Measurements from ENCODE around the gene AVP.

DNA sequence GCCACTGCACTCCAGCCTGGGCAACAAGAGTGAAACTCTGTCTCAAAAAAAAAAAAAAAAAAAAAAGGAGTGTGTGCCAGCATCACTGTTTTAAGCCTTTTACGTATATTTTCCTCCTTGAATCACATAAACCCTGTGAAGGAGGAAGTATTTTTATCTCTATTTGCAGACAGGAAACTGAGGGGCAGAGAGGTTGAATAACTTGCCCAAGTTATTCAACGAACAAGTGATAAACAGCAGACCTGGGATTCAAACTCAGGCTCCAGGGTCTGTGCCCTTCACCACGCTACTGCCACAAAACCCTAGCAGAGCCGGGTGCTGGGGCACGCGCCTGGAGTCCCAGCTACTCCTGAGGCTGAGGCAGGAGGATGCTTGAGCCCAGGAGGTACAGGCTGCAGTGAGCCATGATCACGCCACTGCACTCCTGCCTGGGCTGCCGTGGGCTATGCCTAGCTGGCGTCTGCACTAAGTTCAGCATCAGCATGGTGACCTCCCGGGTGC, 9.4 kb upstream of the AVP start:
- TF ChIP-seq KDM1A (CRISPR knock-in tag; IDR thresholded peaks at IDR 0.05) (no peak), ZSCAN31 (CRISPR knock-in tag; IDR thresholded peaks at IDR 0.05; ENCODE audit: low read depth) (no peak), SUZ12 (IDR thresholded peaks at IDR 0.05; ENCODE audit: low read depth, low read length) (no peak), POLR2A (IDR thresholded peaks at IDR 0.05; ENCODE audit: insufficient read depth in 1 of 2, low read depth in 2 of 2, low read length in 2 of 2) (no peak), ZNF775 (CRISPR knock-in tag; IDR thresholded peaks at IDR 0.05; ENCODE audit: borderline replicate concordance) (no peak)
- TF ChIP-seq, protein P1, sequence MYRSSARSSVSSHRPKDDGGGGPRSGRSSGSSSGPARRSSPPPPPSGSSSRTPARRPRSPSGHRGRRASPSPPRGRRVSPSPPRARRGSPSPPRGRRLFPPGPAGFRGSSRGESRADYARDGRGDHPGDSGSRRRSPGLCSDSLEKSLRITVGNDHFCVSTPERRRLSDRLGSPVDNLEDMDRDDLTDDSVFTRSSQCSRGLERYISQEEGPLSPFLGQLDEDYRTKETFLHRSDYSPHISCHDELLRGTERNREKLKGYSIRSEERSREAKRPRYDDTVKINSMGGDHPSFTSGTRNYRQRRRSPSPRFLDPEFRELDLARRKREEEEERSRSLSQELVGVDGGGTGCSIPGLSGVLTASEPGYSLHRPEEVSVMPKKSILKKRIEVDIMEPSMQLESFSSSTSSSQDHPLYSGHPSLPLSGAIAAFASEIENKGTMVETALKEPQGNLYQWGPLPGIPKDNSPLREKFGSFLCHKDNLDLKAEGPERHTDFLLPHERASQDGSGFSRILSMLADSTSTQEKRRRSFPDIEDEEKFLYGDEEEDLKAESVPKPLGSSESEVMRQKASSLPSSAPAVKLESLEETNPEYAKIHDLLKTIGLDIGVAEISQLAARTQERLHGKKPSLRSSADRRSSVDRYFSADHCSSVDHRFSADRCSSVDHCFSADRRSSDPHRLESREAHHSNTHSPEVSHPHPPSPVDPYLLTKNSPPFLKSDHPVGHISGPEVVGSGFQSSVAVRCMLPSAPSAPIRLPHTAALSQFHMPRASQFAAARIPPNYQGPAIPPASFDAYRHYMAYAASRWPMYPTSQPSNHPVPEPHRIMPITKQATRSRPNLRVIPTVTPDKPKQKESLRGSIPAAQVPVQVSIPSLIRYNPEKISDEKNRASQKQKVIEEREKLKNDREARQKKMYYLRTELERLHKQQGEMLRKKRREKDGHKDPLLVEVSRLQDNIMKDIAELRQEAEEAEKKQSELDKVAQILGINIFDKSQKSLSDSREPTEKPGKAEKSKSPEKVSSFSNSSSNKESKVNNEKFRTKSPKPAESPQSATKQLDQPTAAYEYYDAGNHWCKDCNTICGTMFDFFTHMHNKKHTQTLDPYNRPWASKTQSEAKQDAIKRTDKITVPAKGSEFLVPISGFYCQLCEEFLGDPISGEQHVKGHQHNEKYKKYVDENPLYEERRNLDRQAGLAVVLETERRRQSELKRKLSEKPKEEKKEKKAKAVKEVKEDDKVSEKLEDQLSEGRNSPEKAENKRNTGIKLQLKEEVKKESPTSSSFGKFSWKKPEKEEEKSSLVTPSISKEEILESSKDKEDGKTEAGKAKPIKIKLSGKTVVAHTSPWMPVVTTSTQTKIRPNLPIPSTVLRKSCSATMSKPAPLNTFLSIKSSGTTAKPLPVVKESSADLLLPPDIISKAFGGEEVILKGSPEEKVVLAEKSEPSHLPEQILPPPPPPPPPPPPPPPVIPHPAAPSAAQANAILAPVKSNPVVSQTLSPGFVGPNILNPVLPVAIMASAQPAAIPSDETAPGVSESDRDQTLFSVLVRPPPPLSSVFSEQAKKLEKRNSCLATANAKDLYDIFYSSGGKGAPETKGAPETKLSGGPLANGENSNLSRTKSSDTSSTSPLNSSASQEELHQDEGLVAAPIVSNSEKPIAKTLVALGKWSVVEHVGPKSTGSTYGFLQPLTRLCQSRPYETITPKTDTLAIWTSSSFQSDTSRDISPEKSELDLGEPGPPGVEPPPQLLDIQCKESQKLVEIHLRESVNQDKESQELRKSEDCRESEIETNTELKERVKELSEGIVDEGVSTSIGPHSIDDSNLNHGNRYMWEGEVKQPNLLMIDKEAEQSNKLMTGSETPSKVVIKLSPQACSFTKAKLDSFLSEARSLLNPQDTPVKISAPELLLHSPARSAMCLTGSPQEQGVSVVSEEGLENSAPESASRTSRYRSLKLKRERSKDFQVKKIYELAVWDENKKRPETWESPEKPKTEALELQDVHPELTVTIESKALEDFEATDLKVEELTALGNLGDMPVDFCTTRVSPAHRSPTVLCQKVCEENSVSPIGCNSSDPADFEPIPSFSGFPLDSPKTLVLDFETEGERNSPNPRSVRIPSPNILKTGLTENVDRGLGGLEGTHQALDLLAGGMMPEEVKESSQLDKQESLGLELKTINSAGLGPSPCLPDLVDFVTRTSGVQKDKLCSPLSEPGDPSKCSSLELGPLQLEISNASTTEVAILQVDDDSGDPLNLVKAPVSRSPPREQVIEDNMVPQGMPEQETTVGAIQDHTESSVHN (CRISPR knock-in tag; IDR thresholded peaks at IDR 0.05) = no peak
- TF ChIP-seq, protein P2, sequence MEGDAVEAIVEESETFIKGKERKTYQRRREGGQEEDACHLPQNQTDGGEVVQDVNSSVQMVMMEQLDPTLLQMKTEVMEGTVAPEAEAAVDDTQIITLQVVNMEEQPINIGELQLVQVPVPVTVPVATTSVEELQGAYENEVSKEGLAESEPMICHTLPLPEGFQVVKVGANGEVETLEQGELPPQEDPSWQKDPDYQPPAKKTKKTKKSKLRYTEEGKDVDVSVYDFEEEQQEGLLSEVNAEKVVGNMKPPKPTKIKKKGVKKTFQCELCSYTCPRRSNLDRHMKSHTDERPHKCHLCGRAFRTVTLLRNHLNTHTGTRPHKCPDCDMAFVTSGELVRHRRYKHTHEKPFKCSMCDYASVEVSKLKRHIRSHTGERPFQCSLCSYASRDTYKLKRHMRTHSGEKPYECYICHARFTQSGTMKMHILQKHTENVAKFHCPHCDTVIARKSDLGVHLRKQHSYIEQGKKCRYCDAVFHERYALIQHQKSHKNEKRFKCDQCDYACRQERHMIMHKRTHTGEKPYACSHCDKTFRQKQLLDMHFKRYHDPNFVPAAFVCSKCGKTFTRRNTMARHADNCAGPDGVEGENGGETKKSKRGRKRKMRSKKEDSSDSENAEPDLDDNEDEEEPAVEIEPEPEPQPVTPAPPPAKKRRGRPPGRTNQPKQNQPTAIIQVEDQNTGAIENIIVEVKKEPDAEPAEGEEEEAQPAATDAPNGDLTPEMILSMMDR (CRISPR knock-in tag; IDR thresholded peaks at IDR 0.05) = no peak

All from HepG2 (cell line).